H1 (cell line): ENCODE measurements around the gene SH3RF3. TPM values are rescaled to one million over a fixed set of nuclear protein-coding genes. Genes with fewer than 3 reads are reported as not detected.

ENCODE experiments used
- CBX5 ChIP-seq: fragments of 300-800, 300-1000 bp; sonication (generic); IDR thresholded peaks from 2 replicates; pipeline ENCODE4 v1.7.1; 2016; ENCODE audit warnings: antibody characterized with exemption, low read length, low read depth
- CTBP2 ChIP-seq: IDR thresholded peaks from 2 replicates; pipeline ENCODE4 v1.7.0; 2011; ENCODE audit warnings: borderline replicate concordance, mild to moderate bottlenecking, moderate library complexity, mixed read lengths, low read length; ENCODE audit not compliant: insufficient read depth, insufficient read length
- CTCF ChIP-seq, 3 experiments: IDR thresholded peaks; 1 replicate in 2 of 3; 2 replicates in 1 of 3; pipeline versions ENCODE4 v1.5.1 to v1.6.1; 2011; ENCODE audit warnings: low read length in 3 of 3, mild to moderate bottlenecking in 3 of 3, inconsistent platforms in 2 of 3, low read depth in 1 of 3, moderate library complexity in 1 of 3; ENCODE audit not compliant: insufficient read depth in 1 of 3; ENCODE audit errors: control extremely low read depth in 1 of 3
- E2F6 ChIP-seq: IDR thresholded peaks from 2 replicates; pipeline ENCODE4 v1.6.1; 2012; ENCODE audit warnings: inconsistent platforms
- EP300 ChIP-seq, 2 experiments: IDR thresholded peaks; 1 replicate in 1 of 2; 2 replicates in 1 of 2; pipeline ENCODE4 v1.6.1; 2011 to 2012; ENCODE audit warnings: low read depth in 2 of 2, low read length in 2 of 2, mild to moderate bottlenecking in 2 of 2, borderline replicate concordance in 1 of 2, inconsistent platforms in 1 of 2, moderate library complexity in 1 of 2
- JUND ChIP-seq: IDR thresholded peaks from 2 replicates; pipeline ENCODE4 v1.6.1; 2011; ENCODE audit warnings: mild to moderate bottlenecking, improper control_type of control experiment, low read length
- POLR2A ChIP-seq, 2 experiments: IDR thresholded peaks; 1 replicate in 1 of 2; 2 replicates in 1 of 2; pipeline ENCODE4 v1.6.1; 2011; ENCODE audit warnings: low read depth in 2 of 2, low read length in 2 of 2, mild to moderate bottlenecking in 2 of 2; ENCODE audit errors: control extremely low read depth in 1 of 2
- TBP ChIP-seq: IDR thresholded peaks from 2 replicates; pipeline ENCODE4 v1.6.1; 2011; ENCODE audit warnings: low read depth, low read length, improper control_type of control experiment
- polyA plus RNA-seq, 7 experiments: library from polyadenylated mRNA; depleted of rRNA in 3 of 7; stranded (reverse) in 5 of 7; unstranded in 2 of 7; fragments of >200 nt in 5 of 7; fragments of 200-250 nt in 2 of 7; gene quantifications; 1 replicate in 5 of 7; 2 replicates in 1 of 7; 4 replicates in 1 of 7; pipeline versions ENCODE4 v1.2.1 to v1.2.3, GENCODE V29; 2011 to 2013; ENCODE audit warnings: missing spikeins in 2 of 7, mixed read lengths in 2 of 7
- total RNA-seq: library from RNA; stranded (reverse); fragmentation: NEBNext Ultra II Directional; extraction: Animal tissue kit (Norgen Biotek cat#: 25700); gene quantifications from 2 replicates; pipeline ENCODE4 v1.2.1, GENCODE V29; 2021

Gene SH3RF3
- total and polyA plus RNA-seq, 2 of the 8 experiments (the other 6 are each of a cell fraction or from before 2014, with no cell fraction given): 0.11 to 0.65 TPM

- TF ChIP-seq CTCF (IDR thresholded peaks at IDR 0.05; ENCODE audit: control extremely low read depth in 1 of 3, insufficient read depth in 1 of 3, low read depth in 1 of 3, low read length in 3 of 3) (no peak), CBX5 (no peak), EP300 (IDR thresholded peaks at IDR 0.05; ENCODE audit: borderline replicate concordance in 1 of 2, low read depth in 2 of 2, low read length in 2 of 2) (no peak), JUND (no peak), CTBP2 (no peak), POLR2A (IDR thresholded peaks at IDR 0.05; ENCODE audit: control extremely low read depth in 1 of 2, low read depth in 2 of 2, low read length in 2 of 2) (no peak), TBP (no peak), E2F6 (no peak)
- TF ChIP-seq, all 59 proteins: peak for 0
These were observed 30.1 kb upstream of the SH3RF3 start (continued) for GRCh38 chr2:109098921-109099273.
